Myometrial cell (primary cell): ENCODE data around the gene ARID1B. TPM values are rescaled to one million over a fixed set of nuclear protein-coding genes. Genes with fewer than 3 reads are reported as not detected.

Source experiments
- total RNA-seq: library from RNA; depleted of rRNA; stranded (reverse); fragments of >200 nt; gene quantifications from 2 replicates; pipeline ENCODE4 v1.2.3, GENCODE V29; 2015

The ARID1B gene
- 11.8 and 13.3 TPM in 2 replicates for total RNA-seq

DNA sequence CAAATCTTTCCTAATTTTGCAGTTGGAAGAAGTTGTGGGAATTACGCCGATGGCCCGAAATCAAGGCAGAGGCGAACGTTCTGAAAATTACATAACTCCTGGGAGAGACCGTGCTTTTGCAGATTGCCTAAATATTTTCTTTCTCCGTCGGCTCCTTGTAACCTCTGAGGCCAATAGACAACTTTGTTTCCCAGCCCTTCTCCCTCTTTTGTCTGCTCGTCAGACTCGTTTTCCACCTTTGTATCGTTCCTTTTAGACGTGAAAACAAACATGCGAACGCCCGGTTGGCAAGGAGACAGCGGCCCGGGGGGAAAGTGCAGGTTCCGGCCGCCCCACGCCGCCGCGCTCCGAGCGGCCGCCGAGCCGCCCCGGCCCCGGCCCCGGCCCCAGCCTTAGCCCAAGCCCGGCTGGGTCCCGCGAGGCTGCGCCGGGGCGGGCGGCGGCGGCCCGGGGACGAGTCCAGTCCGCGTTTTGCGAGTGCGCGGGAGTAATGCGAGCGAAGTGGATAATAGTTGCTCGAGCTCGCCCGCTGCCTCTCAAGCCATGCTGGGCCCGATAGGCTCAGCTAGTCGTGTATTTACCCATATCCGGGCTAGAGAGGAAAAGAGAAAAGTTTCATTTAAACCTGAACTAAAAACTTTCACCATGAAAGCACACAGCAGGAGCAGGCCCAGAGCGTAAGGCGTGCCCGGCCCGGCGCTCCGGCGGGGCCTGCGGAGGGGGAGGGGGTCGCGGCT, at the start of gene ARID1B:
TSS of gene ARID1B (plus strand) at position 539 of the 737 bp plus-strand sequence. CDS start 303 bp downstream, outside the sequence.

